ENCODE measurements around the gene HAUS3.

DNA sequence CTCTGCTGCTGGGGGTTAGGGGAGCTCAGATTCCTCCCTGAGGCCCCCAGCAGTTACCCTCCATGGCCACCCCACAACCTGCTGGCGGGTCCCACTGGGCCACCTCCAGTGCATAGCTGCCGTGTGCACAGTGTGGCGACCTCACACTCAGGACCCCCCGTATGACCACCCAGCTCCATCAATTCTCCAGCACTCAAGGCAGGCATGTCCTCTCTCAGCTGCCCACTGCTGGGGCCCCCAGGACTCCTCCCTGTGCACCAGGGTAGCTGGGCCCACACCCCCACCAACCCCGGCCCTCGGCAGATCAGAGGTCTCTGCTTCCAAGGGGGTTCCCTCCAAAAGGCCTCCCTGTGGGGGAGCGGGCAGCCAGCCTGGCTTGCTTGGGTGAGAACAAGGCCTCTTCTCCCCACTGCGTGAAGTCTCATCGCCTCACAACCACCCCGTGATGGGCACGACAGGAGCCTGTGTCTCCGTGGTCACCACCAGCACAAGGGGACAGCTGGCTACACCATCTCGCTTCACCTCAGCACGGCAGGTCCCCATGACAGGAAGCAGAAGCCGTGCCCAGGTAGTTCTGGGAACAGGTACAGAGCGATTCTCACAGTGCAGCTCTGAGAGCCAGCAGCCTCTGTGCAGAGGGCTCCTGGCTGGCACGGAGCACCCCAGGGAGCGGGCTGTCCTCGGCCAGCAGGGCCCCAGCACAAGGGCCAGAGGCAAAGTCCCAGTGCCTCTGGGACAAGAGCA, 4.6 kb upstream of the HAUS3 start:
- TF ChIP-seq, protein P1, sequence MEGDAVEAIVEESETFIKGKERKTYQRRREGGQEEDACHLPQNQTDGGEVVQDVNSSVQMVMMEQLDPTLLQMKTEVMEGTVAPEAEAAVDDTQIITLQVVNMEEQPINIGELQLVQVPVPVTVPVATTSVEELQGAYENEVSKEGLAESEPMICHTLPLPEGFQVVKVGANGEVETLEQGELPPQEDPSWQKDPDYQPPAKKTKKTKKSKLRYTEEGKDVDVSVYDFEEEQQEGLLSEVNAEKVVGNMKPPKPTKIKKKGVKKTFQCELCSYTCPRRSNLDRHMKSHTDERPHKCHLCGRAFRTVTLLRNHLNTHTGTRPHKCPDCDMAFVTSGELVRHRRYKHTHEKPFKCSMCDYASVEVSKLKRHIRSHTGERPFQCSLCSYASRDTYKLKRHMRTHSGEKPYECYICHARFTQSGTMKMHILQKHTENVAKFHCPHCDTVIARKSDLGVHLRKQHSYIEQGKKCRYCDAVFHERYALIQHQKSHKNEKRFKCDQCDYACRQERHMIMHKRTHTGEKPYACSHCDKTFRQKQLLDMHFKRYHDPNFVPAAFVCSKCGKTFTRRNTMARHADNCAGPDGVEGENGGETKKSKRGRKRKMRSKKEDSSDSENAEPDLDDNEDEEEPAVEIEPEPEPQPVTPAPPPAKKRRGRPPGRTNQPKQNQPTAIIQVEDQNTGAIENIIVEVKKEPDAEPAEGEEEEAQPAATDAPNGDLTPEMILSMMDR (IDR thresholded peaks at IDR 0.05), result no peak
- TF ChIP-seq NR1H2 (CRISPR knock-in tag; IDR thresholded peaks at IDR 0.05) (no peak), NR2C2 (CRISPR knock-in tag; IDR thresholded peaks at IDR 0.05) (no peak), SMAD4 (CRISPR knock-in tag; IDR thresholded peaks at IDR 0.05) (no peak), TCF7 (CRISPR knock-in tag; IDR thresholded peaks at IDR 0.05; ENCODE audit: low read depth) (no peak), USF2 (CRISPR knock-in tag; IDR thresholded peaks at IDR 0.05) (no peak), TEAD4 (CRISPR knock-in tag; IDR thresholded peaks at IDR 0.05) (no peak), ESRRA (CRISPR knock-in tag; IDR thresholded peaks at IDR 0.05; ENCODE audit: borderline replicate concordance) (no peak), PREB (CRISPR knock-in tag; IDR thresholded peaks at IDR 0.05; ENCODE audit: borderline replicate concordance) (no peak), MLX (CRISPR knock-in tag; IDR thresholded peaks at IDR 0.05) (no peak)
- TF ChIP-seq, protein P2, sequence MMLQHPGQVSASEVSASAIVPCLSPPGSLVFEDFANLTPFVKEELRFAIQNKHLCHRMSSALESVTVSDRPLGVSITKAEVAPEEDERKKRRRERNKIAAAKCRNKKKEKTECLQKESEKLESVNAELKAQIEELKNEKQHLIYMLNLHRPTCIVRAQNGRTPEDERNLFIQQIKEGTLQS (CRISPR knock-in tag; conservative IDR thresholded peaks at IDR 0.05), result no peak
- TF ChIP-seq, protein P3, sequence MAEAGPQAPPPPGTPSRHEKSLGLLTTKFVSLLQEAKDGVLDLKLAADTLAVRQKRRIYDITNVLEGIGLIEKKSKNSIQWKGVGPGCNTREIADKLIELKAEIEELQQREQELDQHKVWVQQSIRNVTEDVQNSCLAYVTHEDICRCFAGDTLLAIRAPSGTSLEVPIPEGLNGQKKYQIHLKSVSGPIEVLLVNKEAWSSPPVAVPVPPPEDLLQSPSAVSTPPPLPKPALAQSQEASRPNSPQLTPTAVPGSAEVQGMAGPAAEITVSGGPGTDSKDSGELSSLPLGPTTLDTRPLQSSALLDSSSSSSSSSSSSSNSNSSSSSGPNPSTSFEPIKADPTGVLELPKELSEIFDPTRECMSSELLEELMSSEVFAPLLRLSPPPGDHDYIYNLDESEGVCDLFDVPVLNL (CRISPR knock-in tag; IDR thresholded peaks at IDR 0.05; ENCODE audit: borderline replicate concordance, low read depth), result no peak
- TF ChIP-seq, protein P4, sequence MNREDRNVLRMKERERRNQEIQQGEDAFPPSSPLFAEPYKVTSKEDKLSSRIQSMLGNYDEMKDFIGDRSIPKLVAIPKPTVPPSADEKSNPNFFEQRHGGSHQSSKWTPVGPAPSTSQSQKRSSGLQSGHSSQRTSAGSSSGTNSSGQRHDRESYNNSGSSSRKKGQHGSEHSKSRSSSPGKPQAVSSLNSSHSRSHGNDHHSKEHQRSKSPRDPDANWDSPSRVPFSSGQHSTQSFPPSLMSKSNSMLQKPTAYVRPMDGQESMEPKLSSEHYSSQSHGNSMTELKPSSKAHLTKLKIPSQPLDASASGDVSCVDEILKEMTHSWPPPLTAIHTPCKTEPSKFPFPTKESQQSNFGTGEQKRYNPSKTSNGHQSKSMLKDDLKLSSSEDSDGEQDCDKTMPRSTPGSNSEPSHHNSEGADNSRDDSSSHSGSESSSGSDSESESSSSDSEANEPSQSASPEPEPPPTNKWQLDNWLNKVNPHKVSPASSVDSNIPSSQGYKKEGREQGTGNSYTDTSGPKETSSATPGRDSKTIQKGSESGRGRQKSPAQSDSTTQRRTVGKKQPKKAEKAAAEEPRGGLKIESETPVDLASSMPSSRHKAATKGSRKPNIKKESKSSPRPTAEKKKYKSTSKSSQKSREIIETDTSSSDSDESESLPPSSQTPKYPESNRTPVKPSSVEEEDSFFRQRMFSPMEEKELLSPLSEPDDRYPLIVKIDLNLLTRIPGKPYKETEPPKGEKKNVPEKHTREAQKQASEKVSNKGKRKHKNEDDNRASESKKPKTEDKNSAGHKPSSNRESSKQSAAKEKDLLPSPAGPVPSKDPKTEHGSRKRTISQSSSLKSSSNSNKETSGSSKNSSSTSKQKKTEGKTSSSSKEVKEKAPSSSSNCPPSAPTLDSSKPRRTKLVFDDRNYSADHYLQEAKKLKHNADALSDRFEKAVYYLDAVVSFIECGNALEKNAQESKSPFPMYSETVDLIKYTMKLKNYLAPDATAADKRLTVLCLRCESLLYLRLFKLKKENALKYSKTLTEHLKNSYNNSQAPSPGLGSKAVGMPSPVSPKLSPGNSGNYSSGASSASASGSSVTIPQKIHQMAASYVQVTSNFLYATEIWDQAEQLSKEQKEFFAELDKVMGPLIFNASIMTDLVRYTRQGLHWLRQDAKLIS (CRISPR knock-in tag; IDR thresholded peaks at IDR 0.05; ENCODE audit: borderline replicate concordance), result no peak

All from WTC11 (cell line).